T-helper 2 cell treated with Interferon-gamma antibody and Interleukin-4, amounts not matched to agents 5 μg/mL and 100 μg/mL, for 36 hours (primary cell): Measurements from ENCODE around the gene CDC42BPG.
A peak's percentile ranks its signal among the peaks of the same experiment; 100 is the strongest.

ENCODE experiments used
- DNase-seq: peaks from one replicate; pipeline ENCODE4 v3.0.0; 2021; ENCODE audit warnings: low spot score
- H3K27ac Mint-ChIP-seq: one replicate; pipeline ENCODE4 v1.8.0; 2021; ENCODE audit warnings: mild to moderate bottlenecking, mixed read lengths
- H3K27me3 Mint-ChIP-seq: one replicate; pipeline ENCODE4 v1.8.0; 2021; ENCODE audit warnings: low read depth, mixed read lengths
- H3K36me3 Mint-ChIP-seq: one replicate; pipeline ENCODE4 v1.8.0; 2021; ENCODE audit warnings: low read depth, mixed read lengths
- H3K4me1 Mint-ChIP-seq: one replicate; pipeline ENCODE4 v1.8.0; 2021; ENCODE audit warnings: low read depth, mixed read lengths
- H3K4me3 Mint-ChIP-seq: one replicate; pipeline ENCODE4 v1.8.0; 2022; ENCODE audit warnings: mild to moderate bottlenecking, moderate library complexity, mixed read lengths
- H3K9me3 Mint-ChIP-seq: one replicate; pipeline ENCODE4 v1.8.0; 2021; ENCODE audit warnings: mixed read lengths

The CDC42BPG gene

GRCh38 chr11:64864473-64865285, 20.2 kb upstream of the CDC42BPG start:
- Mint-ChIP-seq H3K36me3 (peaks cover 55% of the 10 kb centered on the region), H3K4me3 (peak overlapping the region; percentile 63)

GRCh38 chr11:64864135-64864472, 19.7 kb upstream of the CDC42BPG start:
- Mint-ChIP-seq H3K27ac (peak overlapping the region; percentile 90), H3K4me1 (peaks cover 70% of the 10 kb centered on the region), H3K27me3 (no peaks in the 10 kb centered on the region), H3K4me3 (peak overlapping the region; percentile 63), H3K36me3 (peaks cover 59% of the 10 kb centered on the region), H3K9me3 (peaks cover 8% of the 10 kb centered on the region)
- DNase-seq: no peak

More at GRCh38 chr11:64864473-64865285, 20.2 kb upstream of the CDC42BPG start:
- H3K27me3 Mint-ChIP-seq: no peaks in the 10 kb centered on the region
- H3K9me3 Mint-ChIP-seq: peaks cover 8% of the 10 kb centered on the region
- H3K27ac Mint-ChIP-seq: peak overlapping the region; percentile 90
- peak; percentile 83 for DNase-seq
- peaks cover 69% of the 10 kb centered on the region for H3K4me1 Mint-ChIP-seq

- DNase-seq: no peak
- H3K27me3 Mint-ChIP-seq: no peaks in the 10 kb centered on the region
- H3K4me3 Mint-ChIP-seq: peak overlapping the region; percentile 26
- H3K9me3 Mint-ChIP-seq: peaks cover 8% of the 10 kb centered on the region
- H3K4me1 Mint-ChIP-seq: peaks cover 72% of the 10 kb centered on the region
- H3K27ac Mint-ChIP-seq: peak overlapping the region; percentile 90
- peaks cover 60% of the 10 kb centered on the region for H3K36me3 Mint-ChIP-seq
Observed at GRCh38 chr11:64863391-64864060, 19.1 kb upstream of the CDC42BPG start.

- no peak for DNase-seq
- Mint-ChIP-seq H3K27me3 (no peaks in the 10 kb centered on the region), H3K9me3 (peaks cover 8% of the 10 kb centered on the region), H3K36me3 (peaks cover 56% of the 10 kb centered on the region), H3K27ac (peak overlapping the region; percentile 89), H3K4me1 (peaks cover 70% of the 10 kb centered on the region), H3K4me3 (peak overlapping the region; percentile 73)
Observed at GRCh38 chr11:64862987-64863390, 18.5 kb upstream of the CDC42BPG start.

- DNase-seq: no peak
- H3K4me3 Mint-ChIP-seq: peak overlapping the region; percentile 68
- H3K36me3 Mint-ChIP-seq: peaks cover 56% of the 10 kb centered on the region
- H3K4me1 Mint-ChIP-seq: peaks cover 71% of the 10 kb centered on the region
- no peaks in the 10 kb centered on the region for H3K27me3 Mint-ChIP-seq
- H3K9me3 Mint-ChIP-seq: peaks cover 8% of the 10 kb centered on the region
- peak overlapping the region; percentile 93 for H3K27ac Mint-ChIP-seq
Observed at GRCh38 chr11:64861227-64861975, 16.9 kb upstream of the CDC42BPG start.

DNA sequence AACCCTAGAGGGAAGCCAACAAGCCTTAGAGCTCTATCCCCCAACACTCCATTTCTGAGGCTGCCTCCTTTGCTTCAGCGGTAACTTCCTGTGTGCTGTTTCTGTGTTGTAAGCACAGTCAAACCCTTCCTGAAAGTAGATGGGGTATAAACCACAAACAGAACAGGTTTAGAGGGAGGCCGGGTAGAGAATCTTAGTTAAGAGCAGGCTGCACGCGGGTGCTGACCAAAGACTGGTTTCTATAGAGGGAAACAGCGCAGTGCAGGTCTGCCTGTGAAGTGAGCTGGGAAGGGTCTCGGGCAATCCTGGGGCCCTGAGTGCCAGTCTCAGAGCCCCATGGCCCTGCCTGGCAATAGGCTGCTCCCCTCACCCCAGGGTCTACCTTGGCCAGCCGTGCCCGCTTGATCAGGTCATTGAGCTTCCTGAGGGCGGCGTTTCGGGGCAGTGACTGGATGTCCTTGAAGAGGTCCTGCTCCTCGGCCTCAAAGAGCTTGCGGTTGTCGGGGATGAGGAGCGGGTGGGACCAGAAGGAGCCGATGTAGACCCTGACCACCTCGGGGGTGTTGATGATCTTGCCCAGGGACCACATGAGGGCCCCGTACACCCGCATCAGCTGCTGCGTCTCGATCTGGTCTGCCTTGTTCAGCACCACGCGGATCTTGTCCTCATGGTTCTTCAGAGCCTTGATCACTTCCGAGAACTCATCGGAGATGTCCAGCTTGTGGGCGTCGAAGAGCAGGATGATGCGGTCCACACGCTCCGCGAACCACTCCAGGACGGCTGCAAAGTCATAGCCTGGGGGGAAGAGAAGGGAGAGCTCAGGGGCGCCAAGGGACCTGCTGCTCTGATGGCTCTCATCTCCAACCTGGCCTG, 15.3 kb upstream of the CDC42BPG start:
- Mint-ChIP-seq H3K4me1 (peaks cover 70% of the 10 kb centered on the region), H3K27me3 (no peaks in the 10 kb centered on the region), H3K9me3 (no peaks in the 10 kb centered on the region), H3K36me3 (peaks cover 53% of the 10 kb centered on the region), H3K27ac (peak overlapping the region; percentile 97), H3K4me3 (peak overlapping the region; percentile 83)
- peak; percentile 80 for DNase-seq

DNA sequence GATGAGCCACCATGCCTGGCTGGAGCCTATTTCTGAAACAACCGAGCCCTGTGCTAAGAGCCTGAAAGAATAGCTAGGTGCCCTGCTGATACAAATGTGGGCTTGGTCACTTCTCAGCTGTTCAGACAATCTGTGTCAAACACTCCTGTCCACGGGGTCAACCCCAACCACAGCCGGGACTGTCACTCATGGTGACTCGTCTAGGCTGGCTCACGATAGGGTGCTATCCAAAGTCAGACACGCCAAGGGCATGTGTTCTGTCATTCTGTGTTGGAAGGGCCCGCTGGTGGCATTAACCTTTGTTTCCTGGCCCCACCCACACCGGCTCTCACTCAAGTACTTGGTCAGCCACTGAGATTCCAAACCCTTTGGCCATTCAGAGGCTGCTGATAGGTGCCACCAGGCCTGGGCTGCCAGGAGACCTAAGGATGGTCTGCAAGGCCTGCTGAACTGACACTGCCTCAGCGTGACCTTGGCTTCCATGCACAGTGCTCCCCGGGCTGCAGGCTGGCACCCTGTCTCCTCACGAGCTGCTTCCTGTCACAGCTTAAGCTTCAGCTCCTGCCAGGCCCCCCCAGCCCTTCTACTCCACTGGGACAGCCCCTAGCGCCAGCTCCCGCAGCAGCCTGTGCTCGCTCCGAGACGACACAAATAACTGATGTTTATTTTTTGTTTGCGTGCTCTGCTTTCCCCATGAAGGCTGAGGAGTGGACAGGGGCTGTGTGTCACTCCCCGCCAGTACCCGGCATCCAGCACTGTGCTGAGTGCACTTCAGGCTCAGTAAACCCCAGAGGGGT, 14.2 kb upstream of the CDC42BPG start:
- no peaks in the 10 kb centered on the region for H3K27me3 Mint-ChIP-seq
- no peaks in the 10 kb centered on the region for H3K9me3 Mint-ChIP-seq
- H3K27ac Mint-ChIP-seq: peak overlapping the region; percentile 97
- peak; percentile 63 for DNase-seq
- peak overlapping the region; percentile 83 for H3K4me3 Mint-ChIP-seq
- H3K4me1 Mint-ChIP-seq: peaks cover 69% of the 10 kb centered on the region
- peaks cover 60% of the 10 kb centered on the region for H3K36me3 Mint-ChIP-seq

GRCh38 chr11:64857485-64857884, 13.0 kb upstream of the CDC42BPG start:
- H3K27ac Mint-ChIP-seq: peak overlapping the region; percentile 69
- H3K4me3 Mint-ChIP-seq: peak overlapping the region; percentile 42
- H3K36me3 Mint-ChIP-seq: peaks cover 67% of the 10 kb centered on the region

DNA sequence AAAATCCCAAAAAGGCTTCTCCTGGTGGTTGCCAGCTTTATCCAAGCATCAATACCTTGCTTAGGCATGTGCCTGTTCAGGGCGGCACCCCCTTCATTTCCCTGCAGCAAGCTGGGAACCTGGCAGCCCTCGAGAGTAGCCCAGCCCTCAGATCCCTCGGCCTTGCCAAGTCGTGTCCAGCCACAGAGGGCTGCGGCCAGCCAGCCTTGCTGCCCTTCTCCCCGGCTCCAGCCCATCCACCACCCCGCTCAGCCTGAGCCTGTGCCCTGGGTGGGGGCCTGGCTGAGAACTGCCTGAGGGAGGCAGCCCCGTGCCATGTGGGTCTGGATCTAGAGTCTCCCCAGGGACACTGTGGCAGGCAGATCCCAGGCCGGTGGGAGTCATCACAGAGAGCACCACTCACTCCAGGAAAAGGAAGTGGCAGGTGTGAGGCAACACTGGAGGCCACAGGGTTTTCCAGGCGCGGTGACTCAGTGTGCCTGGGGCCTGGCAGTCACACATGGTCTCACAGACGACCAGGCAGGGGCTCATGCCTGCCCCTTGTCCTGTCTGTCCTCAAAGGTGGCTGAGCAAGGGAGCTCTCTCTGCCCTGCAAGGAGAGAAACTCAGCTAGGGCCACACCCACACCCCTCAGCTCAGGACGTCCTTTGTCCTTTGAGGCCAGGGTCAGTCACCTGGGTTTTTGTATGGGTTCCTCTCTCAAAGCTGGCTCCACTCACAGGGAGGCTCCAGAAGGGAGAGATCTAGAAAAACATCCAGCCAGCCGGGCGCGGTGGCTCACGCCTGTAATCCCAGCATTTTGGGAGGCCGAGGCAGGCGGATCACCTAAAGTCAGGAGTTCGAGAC, 12.2 kb upstream of the CDC42BPG start:
- DNase-seq: peak; percentile 76
- Mint-ChIP-seq H3K27ac (peak overlapping the region; percentile 84), H3K9me3 (no peaks in the 10 kb centered on the region), H3K4me1 (peaks cover 72% of the 10 kb centered on the region), H3K27me3 (no peaks in the 10 kb centered on the region), H3K4me3 (peak overlapping the region; percentile 53), H3K36me3 (peaks cover 68% of the 10 kb centered on the region)

More at GRCh38 chr11:64857485-64857884, 13.0 kb upstream of the CDC42BPG start:
- DNase-seq: no peak
- H3K27me3 Mint-ChIP-seq: no peaks in the 10 kb centered on the region
- no peaks in the 10 kb centered on the region for H3K9me3 Mint-ChIP-seq
- H3K4me1 Mint-ChIP-seq: peaks cover 70% of the 10 kb centered on the region

DNA sequence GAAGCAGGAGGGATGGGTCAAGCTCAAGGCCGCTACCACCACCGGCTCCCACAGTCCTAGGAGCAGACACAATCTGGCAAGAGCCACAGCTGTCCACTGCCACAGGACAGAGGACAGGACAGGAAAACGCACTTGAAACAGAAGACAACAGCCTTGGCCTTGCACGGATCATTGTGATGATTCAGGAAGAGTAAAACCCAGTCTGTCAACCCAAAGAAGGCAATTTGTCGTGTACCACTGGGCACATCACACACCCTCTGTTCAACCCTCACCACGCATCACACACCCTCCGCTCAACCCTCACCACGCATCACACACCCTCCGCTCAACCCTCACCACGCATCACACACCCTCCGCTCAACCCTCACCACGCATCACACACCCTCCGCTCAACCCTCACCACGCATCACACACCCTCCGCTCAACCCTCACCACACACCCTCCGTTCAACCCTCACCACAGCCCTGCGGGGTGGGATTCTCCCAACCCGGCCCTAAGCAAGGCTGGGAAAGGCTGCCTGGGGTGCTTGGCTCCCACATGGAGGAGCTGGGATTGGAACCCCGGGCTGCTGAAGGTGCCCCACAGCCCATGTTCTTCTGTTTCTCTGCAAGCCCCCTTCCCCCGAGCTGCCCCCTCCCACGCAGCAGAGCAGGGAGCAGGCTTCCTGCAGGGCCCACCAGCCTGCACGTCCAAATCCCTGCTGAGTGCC, 11.3 kb upstream of the CDC42BPG start:
- Mint-ChIP-seq H3K36me3 (peaks cover 66% of the 10 kb centered on the region), H3K9me3 (no peaks in the 10 kb centered on the region), H3K27me3 (no peaks in the 10 kb centered on the region), H3K4me3 (peak overlapping the region; percentile 59), H3K4me1 (peaks cover 71% of the 10 kb centered on the region), H3K27ac (peak overlapping the region; percentile 84)
- DNase-seq: no peak

GRCh38 chr11:64854534-64855502, 10.4 kb upstream of the CDC42BPG start:
- no peak for DNase-seq
- Mint-ChIP-seq H3K4me3 (peak overlapping the region; percentile 59), H3K27me3 (no peaks in the 10 kb centered on the region), H3K36me3 (peaks cover 60% of the 10 kb centered on the region), H3K4me1 (peaks cover 66% of the 10 kb centered on the region), H3K9me3 (no peaks in the 10 kb centered on the region), H3K27ac (peak overlapping the region; percentile 84)
